OCI-LY3 (cell line): ENCODE results near the gene EPHA1.

ENCODE experiments used
- H2AFZ ChIP-seq: fragments of 200-600, 300-600 bp; shearing (Covaris generic); 2 replicates; pipeline ENCODE4 v1.6.0; 2014; ENCODE audit warnings: antibody characterized with exemption, low read depth, low read length
- H3K27ac ChIP-seq: fragments of 200-600, 300-600 bp; sonication (generic); 2 replicates; pipeline ENCODE4 v1.5.1; 2014; ENCODE audit warnings: mild to moderate bottlenecking, low read length, moderate library complexity, mixed read lengths
- H3K27me3 ChIP-seq: fragments of 200-600, 300-600 bp; sonication (generic); 2 replicates; pipeline ENCODE4 v1.6.1; 2014; ENCODE audit warnings: low read depth, low read length, mixed read lengths
- H3K36me3 ChIP-seq: fragments of 200-600, 300-600 bp; sonication (generic); replicated peaks from 2 replicates; pipeline ENCODE3; 2014; ENCODE audit warnings: low read depth, low read length, mixed read lengths
- H3K4me1 ChIP-seq: fragments of 300-600, 200-600 bp; sonication (generic); 2 replicates; pipeline ENCODE4 v1.6.1; 2014; ENCODE audit warnings: low read length, mixed read lengths
- H3K4me2 ChIP-seq: fragments of 200-600, 300-600 bp; sonication (generic); 2 replicates; pipeline ENCODE4 v1.6.1; 2014; ENCODE audit warnings: low read length, mixed read lengths
- H3K4me3 ChIP-seq: fragments of 300-600, 200-600 bp; sonication (generic); 2 replicates; pipeline ENCODE4 v1.5.1; 2014; ENCODE audit warnings: antibody characterized with exemption, mild to moderate bottlenecking, low read length, moderate library complexity
- H3K79me2 ChIP-seq: fragments of 300-600, 200-600 bp; shearing (Covaris generic); 2 replicates; pipeline ENCODE4 v1.6.1; 2014; ENCODE audit warnings: mild to moderate bottlenecking, low read length, mixed read lengths
- H3K9ac ChIP-seq: fragments of 300-600, 200-600 bp; shearing (Covaris generic); 2 replicates; pipeline ENCODE4 v1.6.0; 2014; ENCODE audit warnings: mild to moderate bottlenecking, low read length, moderate library complexity
- H3K9me3 ChIP-seq: fragments of 200-600, 300-600 bp; shearing (Covaris generic); 2 replicates; pipeline ENCODE4 v1.6.1; 2014; ENCODE audit warnings: low read length, mixed read lengths; ENCODE audit not compliant: insufficient read depth
- H4K20me1 ChIP-seq: fragments of 200-600, 300-600 bp; sonication (generic); 2 replicates; pipeline ENCODE4 v1.6.1; 2016; ENCODE audit warnings: low read length, mixed read lengths; ENCODE audit not compliant: insufficient read depth
- EZH2phosphoT487 ChIP-seq: fragments of 200-600 bp; shearing (Covaris generic); IDR thresholded peaks from 2 replicates; pipeline ENCODE4 v1.6.1; 2018; ENCODE audit warnings: antibody characterized with exemption, mixed run types, low read depth
- TF ChIP-seq, protein P1 (sequence below): fragments of 200-600, 300-600 bp; sonication (generic); IDR thresholded peaks from 2 replicates; pipeline ENCODE4 v1.5.1; 2014; ENCODE audit warnings: antibody characterized with exemption, low read length, low read depth

EPHA1 gene

DNA sequence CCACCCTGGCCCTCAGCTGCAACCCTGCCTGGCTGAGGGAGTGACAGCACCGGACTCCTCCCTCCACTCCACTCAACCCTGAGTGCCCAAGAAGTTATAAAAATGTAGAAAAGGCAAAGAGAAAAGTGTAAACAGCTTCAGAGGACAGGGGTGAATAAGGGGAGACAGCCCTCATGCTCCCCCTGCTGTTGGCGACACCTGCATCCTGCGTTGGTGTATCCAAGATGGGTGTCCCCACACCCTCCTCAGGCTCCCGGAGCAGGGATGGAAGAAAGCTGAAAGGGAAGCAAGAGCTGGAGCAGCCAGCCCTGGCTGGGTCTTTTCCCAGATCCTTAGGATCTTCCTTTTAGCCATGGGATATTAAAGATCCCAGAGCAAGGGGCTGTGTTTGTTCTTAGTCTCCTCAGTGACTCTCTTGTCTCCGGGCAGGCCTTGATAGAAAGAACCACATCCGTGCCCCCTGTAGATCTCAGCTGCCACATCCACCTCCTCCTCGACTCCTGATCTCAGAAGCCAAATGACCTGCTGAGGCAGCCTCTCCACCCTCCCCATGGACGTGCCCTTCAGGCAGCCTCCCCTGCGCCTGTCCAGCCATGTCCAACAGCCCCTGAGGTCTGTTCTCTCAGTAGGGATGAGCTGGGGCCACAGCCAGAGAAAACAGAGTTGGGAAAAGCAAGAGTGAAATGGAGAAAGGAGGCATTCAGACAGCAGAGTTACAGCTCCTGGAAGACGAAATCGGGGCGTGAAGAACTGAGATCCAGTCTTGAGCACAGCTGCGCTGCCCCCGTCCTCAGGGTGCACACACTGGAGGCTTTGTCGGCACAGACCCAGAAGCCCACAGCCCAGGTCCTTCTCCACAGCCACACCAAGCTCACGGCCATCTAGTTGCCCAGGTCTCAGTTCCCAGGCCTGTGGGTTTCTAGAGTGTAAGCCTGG lies 52.9 kb downstream of the EPHA1 start:
- no peak overlapping the region for H3K27ac ChIP-seq
- no peaks in the 10 kb centered on the region for H4K20me1 ChIP-seq
- H3K9me3 ChIP-seq: no peaks in the 10 kb centered on the region
- peaks cover 15% of the 10 kb centered on the region for H3K27me3 ChIP-seq
- no peak overlapping the region for H3K4me2 ChIP-seq
- no peak for TF ChIP-seq EZH2phosphoT487
- TF ChIP-seq, protein P1, sequence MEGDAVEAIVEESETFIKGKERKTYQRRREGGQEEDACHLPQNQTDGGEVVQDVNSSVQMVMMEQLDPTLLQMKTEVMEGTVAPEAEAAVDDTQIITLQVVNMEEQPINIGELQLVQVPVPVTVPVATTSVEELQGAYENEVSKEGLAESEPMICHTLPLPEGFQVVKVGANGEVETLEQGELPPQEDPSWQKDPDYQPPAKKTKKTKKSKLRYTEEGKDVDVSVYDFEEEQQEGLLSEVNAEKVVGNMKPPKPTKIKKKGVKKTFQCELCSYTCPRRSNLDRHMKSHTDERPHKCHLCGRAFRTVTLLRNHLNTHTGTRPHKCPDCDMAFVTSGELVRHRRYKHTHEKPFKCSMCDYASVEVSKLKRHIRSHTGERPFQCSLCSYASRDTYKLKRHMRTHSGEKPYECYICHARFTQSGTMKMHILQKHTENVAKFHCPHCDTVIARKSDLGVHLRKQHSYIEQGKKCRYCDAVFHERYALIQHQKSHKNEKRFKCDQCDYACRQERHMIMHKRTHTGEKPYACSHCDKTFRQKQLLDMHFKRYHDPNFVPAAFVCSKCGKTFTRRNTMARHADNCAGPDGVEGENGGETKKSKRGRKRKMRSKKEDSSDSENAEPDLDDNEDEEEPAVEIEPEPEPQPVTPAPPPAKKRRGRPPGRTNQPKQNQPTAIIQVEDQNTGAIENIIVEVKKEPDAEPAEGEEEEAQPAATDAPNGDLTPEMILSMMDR: no peak
- H3K4me3 ChIP-seq: no peak overlapping the region
- no peaks in the 10 kb centered on the region for H3K79me2 ChIP-seq
- no peak overlapping the region for H3K9ac ChIP-seq
- no peaks in the 10 kb centered on the region for H3K36me3 ChIP-seq
- no peaks in the 10 kb centered on the region for H3K4me1 ChIP-seq
- no peak overlapping the region for H2AFZ ChIP-seq

GRCh38 chr7:143354965-143355364 lies 53.7 kb downstream of the EPHA1 start:
- Histone ChIP-seq H3K4me2 (no peak overlapping the region), H4K20me1 (no peaks in the 10 kb centered on the region), H3K4me3 (no peak overlapping the region), H3K79me2 (no peaks in the 10 kb centered on the region), H3K27me3 (peaks cover 14% of the 10 kb centered on the region), H3K27ac (no peak overlapping the region), H3K9ac (no peak overlapping the region), H3K36me3 (no peaks in the 10 kb centered on the region), H3K9me3 (no peaks in the 10 kb centered on the region), H3K4me1 (no peaks in the 10 kb centered on the region), H2AFZ (no peak overlapping the region)
- TF ChIP-seq, protein P1: no peak
- TF ChIP-seq EZH2phosphoT487: no peak

DNA sequence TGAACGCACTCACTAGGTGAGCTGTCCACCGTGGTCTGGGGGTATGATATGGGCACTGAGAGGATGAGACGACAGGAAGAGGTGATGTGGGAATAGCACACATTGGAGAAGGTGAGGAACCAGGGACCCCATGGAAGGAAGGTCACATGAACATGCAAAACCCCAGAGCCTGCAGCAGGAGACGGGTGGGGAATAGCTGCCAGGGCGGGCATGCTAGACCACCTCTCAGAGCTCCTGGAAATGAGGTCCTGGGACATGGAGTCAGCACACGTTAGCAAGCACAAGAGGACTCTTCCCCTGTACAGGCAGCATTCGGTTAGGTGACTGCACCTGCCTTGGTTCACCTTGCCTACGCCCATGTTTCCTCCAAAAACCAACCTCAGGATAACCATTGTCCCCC lies 54.3 kb downstream of the EPHA1 start:
- Histone ChIP-seq H3K36me3 (no peaks in the 10 kb centered on the region), H4K20me1 (no peaks in the 10 kb centered on the region), H3K4me2 (no peak overlapping the region), H3K27me3 (peaks cover 18% of the 10 kb centered on the region), H3K9me3 (no peaks in the 10 kb centered on the region), H3K4me3 (no peak overlapping the region), H3K4me1 (no peaks in the 10 kb centered on the region), H3K9ac (no peak overlapping the region), H2AFZ (no peak overlapping the region), H3K79me2 (no peaks in the 10 kb centered on the region), H3K27ac (no peak overlapping the region)
- TF ChIP-seq, protein P1: no peak
- no peak for TF ChIP-seq EZH2phosphoT487

- no peak overlapping the region for H2AFZ ChIP-seq
- H3K79me2 ChIP-seq: no peaks in the 10 kb centered on the region
- H3K36me3 ChIP-seq: no peaks in the 10 kb centered on the region
- H3K9ac ChIP-seq: no peak overlapping the region
- no peak overlapping the region for H3K4me2 ChIP-seq
- no peaks in the 10 kb centered on the region for H3K4me1 ChIP-seq
- no peak overlapping the region for H3K4me3 ChIP-seq
- no peaks in the 10 kb centered on the region for H3K9me3 ChIP-seq
- TF ChIP-seq, protein P1: no peak
- TF ChIP-seq EZH2phosphoT487: no peak
- H4K20me1 ChIP-seq: no peaks in the 10 kb centered on the region
- H3K27me3 ChIP-seq: peaks cover 34% of the 10 kb centered on the region
- no peak overlapping the region for H3K27ac ChIP-seq
Observed at GRCh38 chr7:143352531-143353002, 56.1 kb downstream of the EPHA1 start.
